Kidney capillary endothelial cell (primary cell): ENCODE measurements around the gene SLC12A4.
"Not testable (repeated sequence)": the region's sequence is repeated elsewhere in the genome, so short reads cannot be mapped to it uniquely, and the experiment has no call there.

Experiments
- DNase-seq: peaks from one replicate; pipeline ENCODE4 v3.0.0-alpha.2; 2018; ENCODE audit warnings: low spot score

Gene SLC12A4

DNA sequence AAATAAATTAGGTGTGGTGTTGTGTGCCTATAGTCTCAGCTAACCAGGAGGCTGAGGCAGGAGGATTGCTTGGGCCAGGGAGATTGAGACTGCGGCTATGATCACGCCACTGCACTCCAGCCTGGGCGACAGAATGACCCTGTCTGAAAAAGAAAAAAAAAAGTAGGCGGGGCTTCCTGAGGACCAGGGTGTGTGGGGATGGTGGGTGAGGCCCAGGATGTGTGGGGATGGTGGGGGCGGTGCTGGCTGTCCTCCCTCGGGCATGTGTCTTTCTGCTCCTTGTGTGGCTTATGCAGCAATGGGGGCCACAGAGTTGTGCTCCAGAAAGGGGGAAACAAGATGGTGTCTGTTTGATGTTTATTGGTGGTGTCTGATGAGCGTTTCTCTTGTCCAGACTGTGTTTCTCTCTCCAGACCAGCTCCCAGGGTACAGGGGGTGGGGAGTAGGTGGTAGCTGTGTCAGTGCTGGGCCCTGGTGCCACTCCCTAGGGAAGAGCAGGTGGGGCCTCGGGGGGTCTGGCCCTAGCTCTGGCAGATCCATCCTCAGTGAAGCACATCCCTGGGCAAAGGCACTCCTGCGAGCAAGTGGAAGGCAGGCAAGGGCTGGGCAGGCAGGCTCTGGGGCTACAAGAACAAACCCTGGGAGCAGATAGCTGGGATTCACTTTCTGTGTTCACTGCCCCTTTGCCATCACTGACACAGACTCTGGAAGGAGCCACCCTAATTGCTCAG is 26.8 kb downstream of the SLC12A4 start:
- DNase-seq = no peak

DNA sequence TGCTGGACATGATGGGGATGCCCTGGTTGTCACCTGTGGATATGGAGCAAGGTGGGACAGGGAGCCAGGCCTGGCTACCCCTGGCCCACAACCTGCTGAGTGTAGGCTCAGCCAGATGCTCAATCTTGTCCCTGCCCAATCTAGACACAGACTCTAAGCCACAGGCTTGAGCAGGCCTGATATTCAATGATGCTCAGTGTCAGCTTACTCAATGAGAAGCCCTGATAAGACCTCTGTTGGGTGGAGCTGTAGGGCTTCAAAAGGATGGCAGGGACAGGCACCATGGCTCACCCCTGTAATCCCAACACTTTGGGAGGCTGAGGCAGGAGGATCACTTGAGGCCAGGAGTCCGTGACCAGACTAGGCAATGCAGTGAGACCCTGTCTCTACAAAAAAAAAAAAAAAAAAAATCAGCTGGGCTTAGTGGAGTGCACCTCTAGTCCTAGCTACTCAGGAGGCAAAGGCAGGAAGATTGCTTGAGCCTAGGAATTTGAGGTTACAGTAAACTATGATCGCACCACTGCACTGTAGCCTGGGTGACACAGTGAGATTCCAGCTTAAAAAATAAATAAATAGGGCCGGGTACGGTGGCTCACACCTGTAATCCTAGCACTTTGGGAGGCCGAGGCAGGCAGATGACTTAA is 27.9 kb downstream of the SLC12A4 start:
- DNase-seq = no peak

- no peak for DNase-seq
Measured at GRCh38 chr16:67939507-67940445, 28.7 kb downstream of the SLC12A4 start.

DNA sequence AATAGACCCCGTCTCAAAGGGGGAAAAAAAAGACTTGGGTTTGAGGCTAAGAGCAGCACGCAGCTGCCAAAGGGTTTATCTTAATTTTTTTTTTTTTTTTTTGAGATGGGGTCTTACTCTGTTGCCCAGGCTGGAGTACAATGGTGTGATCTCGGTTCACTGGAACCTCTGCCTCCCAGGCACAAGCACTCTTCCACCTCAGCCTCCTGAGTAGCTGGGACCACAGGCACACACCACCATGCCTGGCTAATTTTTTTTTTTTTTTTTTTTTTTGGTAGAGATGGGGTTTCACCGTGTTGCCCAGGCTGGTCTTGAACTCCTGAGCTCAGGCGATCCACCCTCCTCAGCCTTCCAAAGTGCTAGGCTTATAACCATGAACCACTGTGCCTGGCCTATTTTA is 30.7 kb downstream of the SLC12A4 start:
- not testable (repeated sequence) for DNase-seq

- peak; percentile 51 for DNase-seq
Measured at GRCh38 chr16:67936880-67937605, 31.4 kb downstream of the SLC12A4 start.

- peak; percentile 22 for DNase-seq
Measured at GRCh38 chr16:67936124-67936879, 32.1 kb downstream of the SLC12A4 start, which contains the start of gene PSMB10. PSMB10 (minus strand) TSS chr16:67936850; CDS start chr16:67936749, 101 bp downstream.

DNA sequence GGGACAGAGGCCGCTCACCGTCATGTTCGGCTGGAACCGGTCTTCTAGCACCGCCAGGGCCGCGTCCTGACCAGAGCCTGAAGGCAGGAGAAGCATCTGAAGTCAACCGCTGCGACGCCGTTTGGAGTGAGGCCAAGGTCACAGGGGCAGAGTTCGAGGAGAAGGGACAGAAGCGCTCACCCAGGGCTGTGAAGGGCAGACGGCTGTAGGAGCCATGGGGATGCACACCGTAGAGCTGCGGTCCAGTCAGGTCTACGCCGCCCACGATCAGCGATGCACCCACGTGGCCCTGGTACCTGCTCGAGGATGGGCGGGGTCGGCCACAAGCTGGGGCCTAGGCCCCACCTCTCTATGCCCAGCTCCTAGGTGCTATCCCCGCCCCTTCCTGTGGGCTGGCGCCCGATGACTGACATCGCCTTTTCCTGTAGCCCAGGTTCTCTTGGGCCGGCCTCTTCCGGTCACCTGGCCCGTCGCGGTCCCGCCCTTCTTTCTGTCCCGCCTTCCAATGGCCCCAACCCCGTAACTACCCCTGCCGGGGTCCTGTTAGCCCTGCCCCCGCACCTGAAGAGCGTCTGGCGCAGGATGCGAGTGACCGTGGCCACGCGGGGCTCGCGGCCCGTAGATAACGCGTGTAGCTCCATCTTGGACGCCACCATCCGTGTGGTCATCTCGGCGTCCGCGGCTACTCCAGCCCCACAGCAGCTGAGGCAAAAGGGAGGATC is 32.9 kb downstream of the SLC12A4 start:
- DNase-seq = peak; percentile 79

DNA sequence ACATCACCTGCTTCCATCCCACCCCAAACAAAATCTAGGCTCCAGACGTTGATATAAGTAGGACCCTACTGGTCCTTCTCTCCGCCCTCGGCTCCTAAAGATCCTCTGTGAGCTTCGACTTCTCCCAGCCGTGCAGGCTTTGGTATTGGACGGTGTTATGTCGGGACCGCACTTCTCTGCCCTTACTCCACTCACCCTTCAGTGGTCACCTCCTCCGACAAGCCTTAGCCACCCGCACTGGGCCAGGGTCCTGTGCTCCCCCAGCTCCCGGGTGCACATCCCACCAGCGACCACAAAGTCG is 33.4 kb downstream of the SLC12A4 start:
- DNase-seq = no peak

- no peak for DNase-seq
Measured at GRCh38 chr16:67934306-67935100, 33.9 kb downstream of the SLC12A4 start.

GRCh38 chr16:67933805-67934204 is 34.6 kb downstream of the SLC12A4 start:
- no peak for DNase-seq

DNA sequence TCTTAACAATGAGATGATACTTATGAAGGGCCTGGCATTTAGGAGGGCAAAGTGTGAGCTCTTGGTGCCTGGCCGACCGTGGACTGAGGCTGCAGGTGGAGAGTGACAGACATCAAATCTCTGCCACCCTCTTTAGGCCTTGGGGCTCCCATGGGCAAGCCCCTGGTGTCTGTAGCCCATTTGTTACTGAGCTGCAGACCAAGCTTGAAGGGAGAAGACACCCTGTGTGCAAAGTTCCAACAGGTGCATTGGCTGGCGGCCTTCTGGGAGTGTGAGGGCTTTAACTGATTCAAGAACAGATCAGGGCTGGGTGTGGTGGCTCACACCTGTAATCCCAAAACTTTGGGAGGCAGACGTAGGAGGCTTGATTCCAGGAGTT is 36.0 kb downstream of the SLC12A4 start:
- no peak for DNase-seq

- no peak for DNase-seq
Measured at GRCh38 chr16:67931712-67932461, 36.5 kb downstream of the SLC12A4 start, which contains the start of gene CTRL. CTRL (minus strand) TSS chr16:67931862; CDS start chr16:67931852, 10 bp downstream.

DNA sequence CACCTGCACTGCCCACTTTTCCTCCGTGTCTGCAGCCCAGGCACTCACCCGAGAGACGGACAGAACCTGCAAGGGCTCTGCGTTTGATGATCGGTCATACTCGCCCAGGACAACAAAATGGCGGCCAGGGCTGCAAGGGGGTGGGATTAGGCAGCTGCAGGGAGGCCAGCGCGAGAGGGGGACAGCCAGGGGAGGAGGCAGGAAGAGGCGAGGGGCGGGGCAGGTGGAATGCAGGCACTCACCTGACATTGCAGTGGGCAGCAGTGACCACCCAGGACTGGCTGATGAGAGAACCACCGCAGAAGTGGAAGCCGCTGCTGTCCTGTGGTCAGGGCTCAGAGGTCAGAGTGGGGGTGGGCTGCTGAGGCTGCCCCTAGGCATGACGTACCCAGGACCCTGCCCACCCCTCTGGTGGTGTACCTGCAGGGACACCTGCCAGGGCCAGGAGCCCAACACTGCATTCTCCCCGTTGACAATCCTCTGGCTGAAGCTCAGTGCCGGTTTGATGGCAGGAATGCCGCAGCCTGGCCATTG is 37.7 kb downstream of the SLC12A4 start:
- DNase-seq = no peak

DNA sequence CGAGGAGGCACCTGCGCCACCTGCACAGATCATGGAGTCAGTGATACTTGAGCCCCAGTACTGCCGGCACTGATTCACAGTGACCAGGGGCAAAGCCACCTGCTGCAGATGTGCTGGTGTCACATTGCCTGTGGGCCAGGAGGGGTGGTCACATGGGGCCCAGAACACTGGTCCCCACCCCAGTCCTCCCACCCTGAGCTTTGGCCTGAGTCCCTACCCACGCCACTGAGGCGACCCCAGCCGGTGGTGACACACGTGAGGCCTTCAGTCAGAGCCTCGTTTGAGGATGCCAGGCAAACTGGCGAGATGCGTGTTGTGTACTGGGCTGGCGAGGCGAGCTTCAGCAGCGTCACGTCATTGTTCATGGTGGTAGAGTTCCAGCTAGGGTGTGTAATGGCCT is 38.2 kb downstream of the SLC12A4 start:
- no peak for DNase-seq

GRCh38 chr16:67928561-67929364 is 39.7 kb downstream of the SLC12A4 start:
- peak; percentile 50 for DNase-seq

DNA sequence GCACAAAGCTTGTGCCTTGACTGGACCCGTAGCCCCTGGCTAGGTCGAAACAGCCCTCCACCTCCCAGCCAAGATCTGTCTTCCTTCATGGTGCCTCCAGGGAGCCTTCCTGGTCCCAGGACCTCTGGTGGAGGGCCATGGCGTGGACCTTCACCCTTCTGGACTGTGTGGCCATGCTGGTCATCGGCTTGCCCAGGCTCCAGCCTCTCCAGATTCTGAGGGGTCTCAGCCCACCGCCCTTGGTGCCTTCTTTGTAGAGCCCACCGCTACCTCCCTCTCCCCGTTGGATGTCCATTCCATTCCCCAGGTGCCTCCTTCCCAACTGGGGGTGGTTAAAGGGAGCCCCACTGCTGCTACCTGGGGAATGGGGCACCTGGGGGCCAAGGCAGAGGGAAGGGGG is 40.3 kb downstream of the SLC12A4 start:
- no peak for DNase-seq

DNA sequence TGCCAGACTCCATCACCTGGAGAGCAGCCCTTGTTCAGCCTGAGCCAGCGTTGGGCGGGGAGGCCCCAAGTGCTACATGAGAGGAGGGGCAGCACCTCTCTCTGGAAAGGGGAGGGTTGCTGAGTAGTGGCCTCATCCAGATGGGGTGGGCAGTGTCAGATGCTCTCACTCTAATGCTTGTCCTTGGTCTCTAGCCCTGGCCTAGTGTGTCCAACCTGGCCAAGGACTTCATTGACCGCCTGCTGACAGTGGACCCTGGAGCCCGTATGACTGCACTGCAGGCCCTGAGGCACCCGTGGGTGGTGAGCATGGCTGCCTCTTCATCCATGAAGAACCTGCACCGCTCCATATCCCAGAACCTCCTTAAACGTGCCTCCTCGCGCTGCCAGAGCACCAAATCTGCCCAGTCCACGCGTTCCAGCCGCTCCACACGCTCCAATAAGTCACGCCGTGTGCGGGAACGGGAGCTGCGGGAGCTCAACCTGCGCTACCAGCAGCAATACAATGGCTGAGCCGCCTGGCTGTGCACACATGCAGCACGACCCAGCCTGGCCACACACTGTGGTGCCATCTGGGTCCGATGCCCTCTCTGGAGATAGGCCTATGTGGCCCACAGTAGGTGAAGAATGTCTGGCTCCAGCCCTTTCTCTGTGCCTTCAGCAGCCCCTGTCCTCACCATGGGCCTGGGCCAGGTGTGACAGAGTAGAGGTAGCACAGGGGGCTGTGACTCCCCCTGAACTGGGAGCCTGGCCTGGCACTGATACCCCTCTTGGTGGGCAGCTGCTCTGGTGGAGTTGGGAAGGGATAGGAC is 41.1 kb downstream of the SLC12A4 start:
- no peak for DNase-seq
